Suprapubic skin (tissue), 3 donors: ENCODE measurements around the gene BBLN.

ENCODE experiments used
- POLR2A ChIP-seq, 2 donors: fragments of 450-650 bp; IDR thresholded peaks; one replicate each; pipeline ENCODE4 v1.6.1; 2017; ENCODE audit warnings: antibody characterized with exemption in 2 of 2, mild to moderate bottlenecking in 2 of 2, moderate library complexity in 2 of 2
- TF ChIP-seq, protein P1 (sequence below), 2 donors: fragments of 200-600 bp in 1 of 2; fragments of 450-650 bp in 1 of 2; sonication (generic) in 1 of 2; IDR thresholded peaks; one replicate each; pipeline ENCODE4 v1.5.1; 2016 to 2019; ENCODE audit warnings: antibody characterized with exemption in 2 of 2, mild to moderate bottlenecking in 1 of 2, moderate library complexity in 1 of 2

GRCh38 chr9:128125580-128126354 lies 34.3 kb upstream of the BBLN start:
- no peak for TF ChIP-seq POLR2A (IDR thresholded peaks at IDR 0.05)
- TF ChIP-seq, protein P1, sequence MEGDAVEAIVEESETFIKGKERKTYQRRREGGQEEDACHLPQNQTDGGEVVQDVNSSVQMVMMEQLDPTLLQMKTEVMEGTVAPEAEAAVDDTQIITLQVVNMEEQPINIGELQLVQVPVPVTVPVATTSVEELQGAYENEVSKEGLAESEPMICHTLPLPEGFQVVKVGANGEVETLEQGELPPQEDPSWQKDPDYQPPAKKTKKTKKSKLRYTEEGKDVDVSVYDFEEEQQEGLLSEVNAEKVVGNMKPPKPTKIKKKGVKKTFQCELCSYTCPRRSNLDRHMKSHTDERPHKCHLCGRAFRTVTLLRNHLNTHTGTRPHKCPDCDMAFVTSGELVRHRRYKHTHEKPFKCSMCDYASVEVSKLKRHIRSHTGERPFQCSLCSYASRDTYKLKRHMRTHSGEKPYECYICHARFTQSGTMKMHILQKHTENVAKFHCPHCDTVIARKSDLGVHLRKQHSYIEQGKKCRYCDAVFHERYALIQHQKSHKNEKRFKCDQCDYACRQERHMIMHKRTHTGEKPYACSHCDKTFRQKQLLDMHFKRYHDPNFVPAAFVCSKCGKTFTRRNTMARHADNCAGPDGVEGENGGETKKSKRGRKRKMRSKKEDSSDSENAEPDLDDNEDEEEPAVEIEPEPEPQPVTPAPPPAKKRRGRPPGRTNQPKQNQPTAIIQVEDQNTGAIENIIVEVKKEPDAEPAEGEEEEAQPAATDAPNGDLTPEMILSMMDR (IDR thresholded peaks at IDR 0.05), result no peak
